Measurements from ENCODE around the gene SLC27A1.
A peak's percentile ranks its signal among the peaks of the same experiment; 100 is the strongest.
"Not testable (repeated sequence)": the region's sequence is repeated elsewhere in the genome, so short reads cannot be mapped to it uniquely, and the experiment has no call there.

Gene SLC27A1

DNA sequence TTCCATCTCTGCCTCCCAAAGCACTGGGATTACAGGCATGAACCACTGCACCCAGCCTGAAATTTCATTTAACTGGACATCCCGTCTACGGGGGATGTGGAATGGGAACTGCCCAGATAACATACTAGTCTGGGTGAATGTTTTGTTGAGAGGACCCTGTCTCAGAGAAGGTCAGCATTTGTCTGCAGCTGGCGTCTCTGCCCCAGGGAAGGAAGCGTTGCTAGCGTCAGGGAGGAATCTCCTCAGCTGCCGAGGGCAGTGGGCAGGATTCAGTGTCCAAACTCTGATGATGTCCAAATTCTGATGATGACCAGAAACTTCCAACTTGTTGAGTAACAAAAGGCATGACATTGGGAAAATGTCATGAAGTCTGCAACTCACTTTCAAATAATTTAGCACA lies 12.7 kb upstream of the SLC27A1 start:
- no peak for DNase-seq (ENCODE audit: low spot score)

DNA sequence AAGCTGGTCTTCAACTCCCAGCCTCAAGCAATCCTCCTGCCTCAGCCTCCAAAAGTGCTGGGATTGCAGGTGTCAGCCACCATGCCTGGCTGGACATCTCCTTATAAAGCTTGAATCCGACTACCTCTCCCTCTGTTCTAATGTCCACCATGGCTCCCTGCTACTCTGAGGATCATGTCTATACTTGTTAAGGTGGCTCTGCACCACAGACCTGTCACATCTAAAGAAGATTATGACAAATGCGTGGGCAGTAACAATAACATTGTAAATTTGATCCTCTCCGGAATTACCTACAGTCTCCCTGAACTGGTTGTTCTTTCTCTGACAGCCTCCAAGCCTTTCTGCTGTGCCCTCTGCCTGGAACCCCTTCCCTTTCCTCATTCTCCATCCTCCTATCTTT lies 11.4 kb upstream of the SLC27A1 start:
- no peak for DNase-seq (ENCODE audit: low spot score)

DNA sequence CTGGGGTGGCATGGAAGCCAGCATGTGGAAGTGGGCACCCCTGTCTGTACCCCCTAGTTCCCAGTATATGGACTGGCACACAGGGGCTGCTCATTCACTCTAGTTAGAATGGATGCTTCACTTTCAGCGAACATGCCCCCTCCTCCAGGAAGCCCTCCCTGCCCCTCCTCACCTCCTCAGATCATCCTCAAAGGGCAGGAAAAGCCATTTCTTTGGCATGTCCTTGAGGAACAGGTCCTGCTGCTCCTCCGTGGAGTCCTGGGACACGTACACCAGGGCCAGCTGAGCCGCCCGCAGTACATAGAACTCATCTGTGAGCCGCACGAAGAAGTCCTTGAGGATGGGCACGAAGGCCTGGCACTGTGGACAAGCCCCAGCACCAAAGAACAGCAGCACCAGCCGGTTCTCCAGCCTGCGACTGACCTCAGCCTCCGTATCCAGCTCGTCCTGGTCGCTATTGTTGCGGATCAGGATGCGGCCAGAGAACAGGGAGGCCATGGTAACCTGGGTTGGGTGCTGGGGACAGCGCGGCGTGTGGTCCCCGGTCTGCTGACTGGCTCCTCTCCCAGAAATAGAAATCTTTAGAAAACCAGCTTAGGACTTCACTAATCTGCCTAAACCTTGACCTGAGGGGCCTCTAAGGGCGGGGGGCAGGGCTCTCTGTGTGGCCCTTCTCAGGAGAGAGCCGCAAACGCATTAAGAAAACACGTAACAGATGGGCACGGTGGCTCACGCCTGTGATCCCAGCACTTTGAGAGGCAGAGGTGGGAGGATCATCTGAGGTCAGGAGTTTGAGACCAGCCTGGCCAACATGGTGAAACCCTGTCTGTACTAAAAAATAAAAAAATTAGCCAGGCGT lies 9.7 kb upstream of the SLC27A1 start, which contains the start of gene NXNL1:
Gene NXNL1, minus strand, starts transcription at position 555 of the 859 bp plus-strand sequence. Its CDS starts 57 bp downstream, at position 498.
- no peak for DNase-seq (ENCODE audit: low spot score)

DNA sequence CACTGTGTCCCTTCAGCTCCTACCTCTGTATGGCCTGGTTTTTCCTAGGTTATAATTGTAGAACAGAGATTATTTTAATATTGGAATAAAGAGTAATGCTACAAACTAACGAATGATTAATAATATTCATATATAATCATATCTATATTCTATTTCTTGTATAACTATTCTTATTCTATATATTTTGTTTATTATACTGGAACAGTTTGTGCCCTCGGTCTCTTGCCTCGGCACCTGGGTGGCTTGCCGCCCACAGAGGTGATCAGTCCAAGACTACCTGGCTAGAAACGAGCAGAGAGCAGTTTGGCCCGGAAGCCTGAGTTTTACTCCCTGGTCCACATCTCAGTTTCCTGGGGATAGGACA lies 3.9 kb upstream of the SLC27A1 start:
- DNase-seq (ENCODE audit: low spot score) = no peak

DNA sequence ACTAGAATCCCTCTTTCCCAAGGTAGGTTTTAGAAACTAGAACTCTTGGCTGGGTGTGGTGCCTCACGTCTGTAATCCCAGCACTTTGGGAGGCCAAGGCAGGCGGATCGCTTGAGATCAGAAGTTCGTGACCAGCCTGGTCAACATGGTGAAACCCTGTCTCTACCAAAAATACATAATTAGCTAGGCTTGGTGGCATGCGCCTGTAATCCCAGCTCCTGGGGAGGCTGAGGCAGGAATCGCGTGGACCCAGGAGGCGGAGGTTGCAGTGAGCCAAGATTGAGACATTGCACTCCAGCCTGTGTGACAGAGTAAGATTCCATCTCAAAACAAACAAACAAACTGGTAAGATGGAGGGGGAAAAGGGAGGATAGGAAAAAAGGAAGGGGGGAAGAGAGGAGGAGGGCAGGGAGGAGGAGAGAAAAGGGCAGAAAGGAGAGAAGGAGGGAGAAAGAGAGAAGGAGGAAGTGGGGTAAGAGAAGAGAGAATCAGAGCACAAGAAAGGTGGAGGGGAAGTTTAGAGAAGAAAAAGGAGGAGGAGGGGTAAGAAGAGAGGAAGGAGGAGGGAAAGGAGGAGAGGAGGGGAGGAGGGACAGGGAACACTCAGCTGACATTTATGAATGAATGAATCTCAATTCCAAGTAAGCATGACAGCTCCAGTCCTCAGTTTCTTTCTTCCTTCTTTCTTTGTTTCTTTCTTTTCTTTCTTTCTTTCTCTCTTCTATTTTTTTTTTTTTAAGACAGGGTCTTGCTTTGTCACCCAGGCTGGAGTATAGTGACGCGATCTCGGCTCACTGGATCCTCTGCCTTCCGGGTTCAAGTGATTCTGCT lies 2.6 kb upstream of the SLC27A1 start:
- no peak for DNase-seq (ENCODE audit: low spot score)

DNA sequence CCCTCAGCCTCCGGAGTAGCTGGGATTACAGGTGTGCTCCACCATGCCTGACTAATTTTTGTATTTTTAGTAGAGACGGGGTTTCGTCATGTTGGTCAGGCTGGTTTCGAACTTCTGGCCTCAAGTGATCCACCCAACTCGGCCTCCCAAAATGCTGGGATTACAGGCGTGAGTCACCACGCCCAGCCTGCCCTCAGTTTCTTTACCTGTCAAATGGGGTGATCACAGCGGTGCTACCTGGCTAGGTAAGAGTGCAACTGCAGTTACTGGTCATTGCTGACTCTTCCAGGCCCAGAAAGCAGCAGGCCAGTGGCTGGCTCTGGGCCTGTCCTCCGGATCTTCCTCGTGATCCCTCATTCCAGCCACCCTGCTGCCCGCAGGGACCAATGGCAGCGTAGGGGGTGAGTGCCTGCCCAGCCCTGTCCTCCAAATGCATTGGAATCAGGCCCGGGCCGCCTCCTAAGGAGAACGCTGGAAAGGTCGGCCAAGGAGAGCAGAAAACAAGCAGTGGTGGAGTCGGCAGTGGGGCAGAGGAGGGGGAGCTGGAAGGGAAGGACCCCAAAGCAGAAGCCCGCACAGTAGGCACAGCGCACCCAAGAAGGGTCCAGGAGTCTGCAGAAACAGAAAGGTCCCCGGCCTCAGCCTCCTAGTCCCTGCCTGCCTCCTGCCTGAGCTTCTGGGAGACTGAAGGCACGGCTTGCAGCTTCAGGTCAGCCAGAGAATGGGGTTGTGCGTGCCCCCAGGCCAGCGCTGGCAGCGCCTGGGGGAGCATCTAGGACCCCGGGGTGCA lies 1.8 kb upstream of the SLC27A1 start:
- no peak for DNase-seq (ENCODE audit: low spot score)

DNA sequence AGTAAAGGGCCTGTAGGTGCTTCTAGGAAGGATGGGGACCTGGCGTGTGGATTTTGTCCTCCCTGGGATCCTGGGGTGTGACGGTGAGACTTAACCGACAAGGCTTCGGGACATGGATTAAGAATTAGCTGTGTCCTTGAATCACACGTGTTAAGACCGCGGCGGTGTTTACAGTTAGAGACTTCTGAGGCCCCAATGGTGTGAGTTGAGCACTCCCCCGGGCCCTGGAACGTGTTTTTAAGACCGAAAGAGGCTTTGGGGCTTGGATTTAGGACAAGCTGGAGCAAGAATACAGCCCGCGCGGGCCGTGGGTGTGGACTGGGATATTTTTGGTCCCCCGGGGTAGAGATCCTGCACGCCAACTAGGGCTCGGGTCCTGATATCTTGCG lies 1.2 kb upstream of the SLC27A1 start:
- no peak for DNase-seq (ENCODE audit: low spot score)

DNA sequence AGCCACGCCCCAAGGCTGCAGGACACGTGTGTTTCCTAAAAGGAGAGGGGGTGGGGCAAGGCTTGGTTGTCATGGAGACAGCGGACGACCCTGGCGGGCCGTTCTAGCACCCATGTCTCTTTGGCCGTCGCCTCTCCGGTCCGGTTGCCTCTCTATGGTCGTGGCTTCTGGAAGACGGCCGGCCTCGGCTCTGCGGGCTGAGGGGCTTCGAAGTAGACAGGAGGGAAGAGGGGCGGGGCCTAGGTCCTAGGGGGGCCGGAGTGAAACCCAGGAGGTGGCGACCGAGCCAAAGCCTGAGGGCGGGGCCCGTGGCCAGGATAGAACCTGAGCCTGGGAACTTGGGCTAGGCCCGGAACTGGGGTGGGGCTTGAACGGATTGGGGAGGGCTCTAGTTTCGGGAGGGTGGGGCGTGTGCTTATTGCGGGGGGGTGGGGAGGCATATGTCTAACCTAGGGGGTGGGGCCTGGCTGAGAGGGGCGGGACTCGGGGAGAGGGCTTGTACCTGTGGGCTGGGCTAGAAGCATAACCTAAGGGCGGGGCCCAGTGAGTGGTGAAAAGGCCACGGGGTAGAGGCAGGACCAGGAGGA lies 750 bp upstream of the SLC27A1 start:
- DNase-seq (ENCODE audit: low spot score) = peak; percentile 69

DNA sequence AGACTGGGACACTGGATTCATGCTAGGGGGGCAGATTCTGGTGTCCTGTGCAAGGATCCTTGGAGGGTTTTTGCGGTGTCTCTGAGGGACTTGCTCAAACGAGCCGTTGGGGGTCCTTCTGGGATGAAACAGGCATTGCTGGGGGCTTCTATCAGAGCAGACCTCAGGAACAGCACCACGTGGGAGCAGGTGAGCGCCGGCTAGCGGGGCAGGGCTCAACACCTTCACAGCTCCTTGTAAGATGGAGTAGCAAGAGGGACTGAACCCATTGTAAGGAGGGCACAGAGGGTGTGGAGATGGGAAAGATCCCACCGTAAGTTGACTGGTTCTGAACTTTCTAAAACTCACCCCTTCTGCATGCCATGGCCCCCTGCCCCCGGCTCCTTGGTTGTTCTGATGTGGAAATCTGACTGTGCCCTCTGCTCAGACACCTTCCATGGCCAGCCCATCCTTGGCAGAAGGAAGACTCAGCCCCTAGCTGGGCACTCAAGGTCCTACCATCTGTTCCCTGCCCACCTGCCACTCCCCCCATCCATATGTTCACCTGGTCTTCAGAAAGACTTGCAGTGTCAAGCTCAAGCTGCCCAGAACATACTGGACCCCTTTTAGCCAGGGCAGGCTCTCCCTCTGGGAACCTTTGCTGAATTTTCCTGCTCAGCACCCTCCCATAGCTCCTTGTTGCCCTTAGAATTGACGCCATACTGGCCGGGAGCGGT lies 1.2 kb downstream of the SLC27A1 start:
- no peak for DNase-seq (ENCODE audit: low spot score)

DNA sequence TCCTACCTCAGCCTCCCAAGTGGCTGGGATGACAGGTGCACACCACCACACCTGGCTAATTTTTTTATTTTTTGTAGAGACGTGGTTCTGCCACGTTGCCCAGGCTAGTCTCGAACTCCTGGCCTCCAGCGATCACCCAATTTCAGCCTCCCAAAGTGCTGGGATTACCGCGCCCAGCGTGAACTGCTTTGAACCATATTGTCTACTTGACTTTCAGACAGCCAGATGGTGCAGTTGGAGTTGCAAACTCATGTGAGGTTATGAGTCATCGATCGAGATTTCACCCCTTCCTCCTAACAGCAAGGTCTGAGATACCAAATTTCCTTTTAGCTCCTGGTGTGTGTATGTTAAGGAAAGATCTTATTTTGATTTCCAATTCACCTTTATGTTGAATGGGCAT lies 2.7 kb downstream of the SLC27A1 start:
- no peak for DNase-seq (ENCODE audit: low spot score)

DNA sequence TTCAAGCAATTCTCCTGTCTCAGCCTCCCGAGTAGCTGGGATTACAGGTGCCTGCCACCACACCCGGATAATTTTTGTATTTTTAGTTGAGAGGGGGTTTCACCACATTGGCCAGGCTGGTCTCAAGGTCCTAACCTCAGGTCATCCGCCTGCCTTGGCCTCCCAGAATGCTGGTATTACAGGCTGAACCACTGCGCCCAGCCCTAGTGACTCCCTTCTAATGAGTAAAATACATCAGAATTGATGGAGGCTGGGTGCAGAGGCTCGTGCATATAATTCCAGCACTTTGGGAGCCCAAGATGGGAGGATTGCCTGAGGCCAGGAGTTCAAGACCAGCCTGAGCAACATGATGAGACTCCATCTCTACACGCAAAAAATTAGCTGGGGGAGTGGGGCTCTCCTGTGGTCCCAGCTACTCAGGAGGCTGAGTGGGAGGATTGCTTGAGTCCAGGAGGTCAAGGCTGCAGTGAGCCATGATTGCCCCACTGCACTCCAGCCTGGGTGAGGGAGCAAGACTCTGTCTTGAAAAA lies 4.8 kb downstream of the SLC27A1 start:
- DNase-seq (ENCODE audit: low spot score) = not testable (repeated sequence)

DNA sequence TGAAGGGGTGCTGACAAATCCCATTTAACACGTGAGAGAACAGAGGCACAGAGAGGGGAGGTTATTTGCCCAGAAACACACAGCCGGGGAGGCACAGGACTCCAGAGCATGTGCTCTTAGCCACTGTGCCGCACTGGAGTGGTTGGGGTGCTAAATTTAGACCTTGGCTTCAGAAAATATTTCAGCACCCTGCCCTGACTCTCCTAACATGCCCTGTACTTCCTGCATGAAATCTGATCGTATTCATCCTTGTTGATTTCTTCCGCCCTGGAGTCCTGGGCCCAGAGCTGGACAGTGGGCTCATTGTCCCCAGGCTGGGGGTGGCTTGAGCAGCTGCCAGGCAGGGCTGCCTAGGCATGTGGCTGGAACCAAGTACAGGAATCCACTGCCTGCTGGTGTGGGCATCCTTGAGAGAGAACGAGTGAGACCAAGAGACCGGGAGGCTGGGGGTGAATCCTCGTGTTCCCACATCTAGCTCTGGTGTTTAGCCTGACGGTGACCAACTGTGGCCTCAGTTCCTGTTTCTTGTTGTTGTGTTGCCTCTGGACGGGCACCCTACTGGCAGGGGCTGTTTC lies 5.3 kb downstream of the SLC27A1 start:
- no peak for DNase-seq (ENCODE audit: low spot score)

DNA sequence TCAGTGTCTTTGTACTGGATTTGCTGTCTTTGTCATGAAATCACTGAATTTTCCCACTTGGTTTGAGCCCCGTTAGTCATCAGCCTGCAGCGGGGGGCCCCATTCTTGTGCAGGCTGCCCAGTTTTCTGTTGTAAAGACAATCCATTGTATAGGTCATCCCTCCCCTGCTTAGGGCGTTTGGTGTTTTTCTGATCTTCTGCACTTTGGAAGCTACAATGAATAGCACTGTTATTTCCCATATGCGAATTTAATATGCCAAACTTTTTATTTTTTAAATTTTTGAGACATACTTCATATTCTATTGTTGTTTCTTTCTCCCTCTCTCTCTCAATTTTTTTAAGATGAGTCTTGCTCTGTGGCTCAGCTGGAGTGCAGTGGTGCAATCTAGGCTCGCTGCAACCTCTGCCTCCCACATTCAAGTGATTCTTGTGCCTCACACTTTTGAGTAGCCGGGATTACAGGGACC lies 9.0 kb downstream of the SLC27A1 start:
- no peak for DNase-seq (ENCODE audit: low spot score)

DNA sequence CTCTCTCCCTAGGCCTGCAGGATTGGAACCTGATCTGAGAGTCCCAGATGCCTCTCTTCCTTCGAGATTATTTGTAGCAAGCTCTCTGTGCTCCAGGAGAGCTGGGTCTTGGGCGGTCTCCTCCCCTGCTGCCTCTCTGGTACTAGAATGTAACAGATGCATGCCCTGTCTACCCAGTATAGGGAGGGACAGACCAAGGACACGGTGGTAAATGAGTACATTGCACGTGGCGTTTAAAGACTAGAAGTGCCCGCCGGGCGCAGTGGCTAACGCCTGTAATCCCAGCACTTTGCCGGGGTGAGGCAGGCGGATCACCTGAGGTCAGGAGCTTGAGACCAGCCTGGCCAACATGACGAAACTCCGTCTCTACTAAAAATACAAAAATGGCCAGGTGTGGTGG lies 11.7 kb downstream of the SLC27A1 start:
- no peak for DNase-seq (ENCODE audit: low spot score)

DNA sequence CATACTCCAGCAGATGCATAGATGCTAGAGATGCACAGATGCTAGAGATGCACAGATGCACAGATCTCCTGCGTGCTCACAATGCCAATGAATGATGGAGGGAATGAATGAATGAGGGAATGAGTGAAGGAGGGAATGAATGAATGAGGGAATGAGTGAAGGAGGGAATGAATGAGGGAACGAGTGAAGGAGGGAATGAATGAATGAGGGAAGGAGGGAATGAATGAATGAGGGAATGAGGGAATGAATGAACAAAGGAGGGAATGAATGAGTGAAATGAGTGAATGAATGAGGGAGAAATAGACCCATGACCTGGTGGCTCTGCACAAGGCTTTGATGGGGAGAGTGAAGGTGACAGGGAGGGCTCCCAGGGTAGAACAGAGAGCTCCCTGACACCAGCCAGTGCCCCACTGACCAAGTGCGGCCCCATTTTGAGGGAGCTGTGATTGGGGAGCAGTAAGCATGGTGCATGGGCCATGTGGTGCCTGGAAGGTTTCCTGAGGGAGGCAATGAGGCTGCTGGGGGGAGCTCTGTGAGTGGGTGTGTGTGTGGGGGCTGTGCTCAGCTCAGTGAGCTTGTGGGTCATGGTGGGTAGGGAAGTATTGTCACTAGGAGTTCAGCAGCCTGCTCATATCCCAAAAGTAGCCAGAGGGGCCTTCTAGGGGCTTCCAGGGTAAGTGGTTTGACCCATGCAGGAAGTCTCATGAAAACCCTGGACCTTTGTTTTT lies 12.7 kb downstream of the SLC27A1 start:
- DNase-seq (ENCODE audit: low spot score) = no peak

DNA sequence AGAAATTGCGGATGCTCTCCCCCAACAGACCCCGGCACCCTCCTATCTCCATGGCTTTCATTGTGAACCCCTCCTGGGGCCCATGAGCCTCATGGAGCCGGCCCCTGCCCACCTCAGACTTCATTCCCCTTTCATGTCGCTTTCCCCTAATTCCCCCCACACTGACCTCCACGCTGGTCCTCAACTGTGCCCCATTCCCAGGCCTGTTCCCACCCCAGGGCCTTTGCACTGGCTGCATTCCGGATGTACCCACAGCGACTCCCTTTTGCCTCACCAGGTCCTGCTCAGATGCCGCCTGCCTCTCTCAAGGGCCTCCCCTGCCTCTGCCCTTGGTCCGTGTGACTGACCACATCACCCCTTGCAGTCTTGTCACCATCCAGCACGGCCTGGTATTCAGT lies 13.3 kb downstream of the SLC27A1 start:
- DNase-seq (ENCODE audit: low spot score) = no peak

DNA sequence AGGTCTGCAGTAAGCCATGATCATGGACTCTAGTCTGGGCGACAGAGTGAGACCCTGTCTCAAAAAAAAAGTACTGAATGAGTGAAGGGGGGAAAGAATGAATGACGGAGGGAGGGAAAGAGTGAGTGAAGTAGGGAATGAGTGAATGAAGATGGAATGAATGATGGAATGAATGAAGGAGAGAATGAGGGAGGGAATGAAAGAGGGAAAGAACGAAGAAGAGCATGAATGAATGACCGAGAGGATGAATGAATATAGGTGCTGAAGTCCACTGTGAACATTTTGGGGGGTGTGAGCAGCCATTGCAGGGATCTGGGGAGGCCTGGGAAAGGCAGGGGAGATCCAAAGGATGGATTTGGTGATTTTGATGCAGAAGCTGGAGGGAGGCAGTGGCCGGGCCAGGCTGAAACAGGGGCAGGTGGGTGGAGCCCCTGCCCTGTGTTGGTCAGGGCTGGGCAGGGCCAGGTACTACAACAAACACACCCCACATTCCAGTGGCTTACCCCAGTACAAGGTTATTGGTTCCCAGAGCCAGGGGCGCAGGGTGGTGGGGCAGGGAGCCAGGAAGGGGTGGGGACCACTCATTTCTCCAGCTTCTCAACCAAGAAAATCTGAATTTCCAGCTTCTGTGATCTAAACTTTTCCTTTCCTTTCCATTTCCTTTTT lies 14.3 kb downstream of the SLC27A1 start:
- no peak for DNase-seq (ENCODE audit: low spot score)

DNA sequence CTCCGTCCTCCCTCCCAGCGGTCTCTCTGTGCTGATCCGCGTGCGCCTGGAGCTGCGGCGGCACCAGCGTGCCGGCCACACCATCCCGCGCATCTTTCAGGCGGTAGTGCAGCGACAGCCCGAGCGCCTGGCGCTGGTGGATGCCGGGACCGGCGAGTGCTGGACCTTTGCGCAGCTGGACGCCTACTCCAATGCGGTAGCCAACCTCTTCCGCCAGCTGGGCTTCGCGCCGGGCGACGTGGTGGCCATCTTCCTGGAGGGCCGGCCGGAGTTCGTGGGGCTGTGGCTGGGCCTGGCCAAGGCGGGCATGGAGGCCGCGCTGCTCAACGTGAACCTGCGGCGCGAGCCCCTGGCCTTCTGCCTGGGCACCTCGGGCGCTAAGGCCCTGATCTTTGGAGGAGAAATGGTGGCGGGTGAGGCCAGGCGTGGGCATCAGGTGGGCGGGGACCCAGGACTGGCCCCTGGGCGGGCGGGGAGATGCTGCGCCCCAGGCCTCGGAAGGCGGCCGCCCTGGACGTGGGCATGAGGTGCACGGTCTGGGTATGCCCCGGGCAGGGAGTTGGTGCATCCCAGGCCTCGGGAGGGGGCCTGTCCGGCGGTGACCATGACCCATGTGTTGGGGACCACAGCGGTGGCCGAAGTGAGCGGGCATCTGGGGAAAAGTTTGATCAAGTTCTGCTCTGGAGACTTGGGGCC lies 16.4 kb downstream of the SLC27A1 start:
- DNase-seq (ENCODE audit: low spot score) = no peak
